Measurements from ENCODE around the gene SLPI.

SLPI gene

DNA sequence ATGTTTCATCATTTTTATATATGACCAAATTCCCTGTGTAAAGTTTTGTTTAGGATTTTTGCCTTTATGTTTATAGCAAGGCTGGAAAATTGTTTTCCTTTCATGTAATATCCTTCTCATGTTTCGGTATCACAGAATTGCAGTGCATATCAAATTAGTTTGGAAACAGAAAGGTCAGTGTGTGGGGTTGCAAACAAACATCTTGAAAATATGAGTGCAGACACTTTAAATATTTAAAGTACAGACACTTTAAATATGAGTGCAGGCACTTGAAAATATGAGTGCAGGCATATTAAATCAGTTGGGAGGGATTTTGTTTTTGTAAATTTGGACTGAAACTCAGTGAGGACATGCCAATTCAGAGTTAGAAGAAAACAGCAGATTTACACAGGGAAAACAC lies 6.5 kb downstream of the SLPI start:
- H3K9ac ChIP-seq (ENCODE audit: insufficient read length) = no peak overlapping the region
- no peak for DNase-seq (ENCODE audit: low read depth, low spot score)
- no peak overlapping the region for H3K4me3 ChIP-seq
- no peak overlapping the region for H3K27ac ChIP-seq
- TF ChIP-seq POLR2AphosphoS5 (IDR thresholded peaks at IDR 0.05; ENCODE audit: borderline replicate concordance, low read depth, low read length) (no peak), FOXP2 (optimal IDR thresholded peaks at IDR 0.05; ENCODE audit: control extremely low read depth, extremely low read length, insufficient read depth) (no peak), EZH2 (IDR thresholded peaks at IDR 0.05) (no peak)
- no peaks in the 10 kb centered on the region for H3K9me3 ChIP-seq (ENCODE audit: low read depth, low read length)
- no peaks in the 10 kb centered on the region for H3K36me3 ChIP-seq (ENCODE audit: insufficient read depth, low read length)

DNA sequence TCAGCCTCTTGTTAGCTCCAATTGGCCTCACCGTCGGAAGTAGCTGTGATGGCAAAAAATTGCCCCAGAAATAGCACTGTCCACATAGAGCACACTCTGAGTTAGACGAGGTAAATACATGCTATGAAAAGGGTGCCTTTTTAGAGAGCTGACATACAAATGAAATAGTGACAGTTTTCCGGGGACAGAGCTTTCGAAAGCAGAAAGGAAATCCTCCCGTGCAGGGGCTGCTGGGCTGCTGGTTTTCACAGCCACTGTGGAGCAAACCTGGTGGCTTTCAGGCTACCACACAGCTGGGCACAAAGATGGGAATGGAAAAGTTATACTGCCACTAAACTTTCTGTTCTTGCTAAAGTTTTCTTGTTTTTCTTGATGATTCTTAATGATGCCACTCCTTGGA lies 8.3 kb downstream of the SLPI start:
- Histone ChIP-seq H3K9ac (ENCODE audit: insufficient read length) (no peak overlapping the region), H3K9me3 (ENCODE audit: low read depth, low read length) (no peaks in the 10 kb centered on the region), H3K36me3 (ENCODE audit: insufficient read depth, low read length) (no peaks in the 10 kb centered on the region), H3K4me3 (no peak overlapping the region), H3K27ac (no peak overlapping the region)
- DNase-seq (ENCODE audit: low read depth, low spot score) = no peak
- TF ChIP-seq EZH2 (IDR thresholded peaks at IDR 0.05) (peak; percentile 35), POLR2AphosphoS5 (IDR thresholded peaks at IDR 0.05; ENCODE audit: borderline replicate concordance, low read depth, low read length) (no peak), FOXP2 (optimal IDR thresholded peaks at IDR 0.05; ENCODE audit: control extremely low read depth, extremely low read length, insufficient read depth) (no peak)

DNA sequence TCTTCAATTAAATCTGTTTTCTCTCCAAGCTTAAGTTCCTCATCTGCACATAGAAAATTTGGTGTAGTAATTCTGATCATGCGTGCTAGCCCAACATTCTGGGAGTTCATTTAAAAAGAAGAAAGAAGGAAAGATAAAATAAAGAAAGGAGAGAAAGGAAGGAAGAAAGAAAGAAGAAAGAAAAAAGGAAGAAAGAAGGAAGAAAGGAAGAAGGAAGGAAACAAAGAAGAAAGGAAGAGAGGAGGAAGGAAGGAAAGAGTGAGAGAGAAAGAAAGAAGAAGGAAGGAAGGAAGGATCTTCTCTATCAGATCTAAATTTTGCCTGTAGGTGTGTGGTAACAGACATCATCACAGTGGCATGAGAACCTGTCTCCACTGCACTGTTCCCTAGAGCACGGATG lies 16.2 kb downstream of the SLPI start:
- TF ChIP-seq FOXP2 (optimal IDR thresholded peaks at IDR 0.05; ENCODE audit: control extremely low read depth, extremely low read length, insufficient read depth) = no peak
- TF ChIP-seq POLR2AphosphoS5 (IDR thresholded peaks at IDR 0.05; ENCODE audit: borderline replicate concordance, low read depth, low read length) = no peak
- no peak for TF ChIP-seq EZH2 (IDR thresholded peaks at IDR 0.05)
- DNase-seq (ENCODE audit: low read depth, low spot score) = no peak
- no peaks in the 10 kb centered on the region for H3K36me3 ChIP-seq (ENCODE audit: insufficient read depth, low read length)
- no peak overlapping the region for H3K9ac ChIP-seq (ENCODE audit: insufficient read length)
- no peaks in the 10 kb centered on the region for H3K9me3 ChIP-seq (ENCODE audit: low read depth, low read length)
- no peak overlapping the region for H3K27ac ChIP-seq
- H3K4me3 ChIP-seq = no peak overlapping the region

DNA sequence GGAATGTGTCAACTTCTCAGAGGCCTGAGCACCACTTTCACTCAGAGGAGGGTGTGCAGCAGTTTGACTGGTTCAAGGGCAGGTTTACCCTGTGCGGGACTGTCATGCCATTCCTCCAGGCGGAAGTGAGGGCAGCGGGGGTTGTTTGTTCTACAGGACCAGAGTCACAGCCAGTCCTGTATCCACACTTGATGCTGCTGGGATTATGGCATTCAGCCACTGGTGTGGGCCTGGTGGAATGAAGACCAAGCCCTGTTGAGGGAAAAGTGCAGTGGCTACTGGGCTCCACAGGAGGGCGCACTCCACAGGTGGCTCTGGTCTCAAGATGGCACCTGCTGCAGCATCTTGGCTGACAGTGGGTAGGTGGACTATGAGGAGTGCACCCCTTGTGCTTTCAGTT lies 18.4 kb downstream of the SLPI start:
- Histone ChIP-seq H3K36me3 (ENCODE audit: insufficient read depth, low read length) (no peaks in the 10 kb centered on the region), H3K4me3 (no peak overlapping the region), H3K9me3 (ENCODE audit: low read depth, low read length) (no peaks in the 10 kb centered on the region), H3K27ac (no peak overlapping the region), H3K9ac (ENCODE audit: insufficient read length) (no peak overlapping the region)
- no peak for DNase-seq (ENCODE audit: low read depth, low spot score)
- TF ChIP-seq EZH2 (IDR thresholded peaks at IDR 0.05) (no peak), POLR2AphosphoS5 (IDR thresholded peaks at IDR 0.05; ENCODE audit: borderline replicate concordance, low read depth, low read length) (no peak), FOXP2 (optimal IDR thresholded peaks at IDR 0.05; ENCODE audit: control extremely low read depth, extremely low read length, insufficient read depth) (no peak)

DNA sequence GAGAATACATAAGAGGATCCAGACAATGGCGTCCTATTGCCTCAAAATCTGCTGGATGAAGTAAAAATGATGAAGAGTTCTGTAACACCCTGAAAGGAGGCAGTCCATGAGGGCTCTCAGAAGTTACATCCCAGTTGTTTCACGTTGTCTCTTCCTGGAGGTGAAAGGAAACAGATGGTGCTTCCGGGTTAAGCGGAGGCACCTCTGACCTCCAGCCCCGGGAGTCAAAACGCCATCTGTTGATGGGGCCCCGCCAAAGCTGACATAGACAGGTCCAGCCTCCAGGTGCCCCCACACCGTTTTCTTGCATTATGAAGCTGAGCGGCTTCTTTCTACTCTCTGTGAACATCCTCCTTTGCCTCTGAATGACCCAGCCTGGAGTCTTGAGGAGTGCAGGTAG lies 23.7 kb downstream of the SLPI start:
- Histone ChIP-seq H3K4me3 (no peak overlapping the region), H3K36me3 (ENCODE audit: insufficient read depth, low read length) (no peaks in the 10 kb centered on the region), H3K9ac (ENCODE audit: insufficient read length) (no peak overlapping the region), H3K27ac (no peak overlapping the region), H3K9me3 (ENCODE audit: low read depth, low read length) (no peaks in the 10 kb centered on the region)
- TF ChIP-seq EZH2 (IDR thresholded peaks at IDR 0.05) (no peak), FOXP2 (optimal IDR thresholded peaks at IDR 0.05; ENCODE audit: control extremely low read depth, extremely low read length, insufficient read depth) (no peak), POLR2AphosphoS5 (IDR thresholded peaks at IDR 0.05; ENCODE audit: borderline replicate concordance, low read depth, low read length) (no peak)
- DNase-seq (ENCODE audit: low read depth, low spot score) = no peak

DNA sequence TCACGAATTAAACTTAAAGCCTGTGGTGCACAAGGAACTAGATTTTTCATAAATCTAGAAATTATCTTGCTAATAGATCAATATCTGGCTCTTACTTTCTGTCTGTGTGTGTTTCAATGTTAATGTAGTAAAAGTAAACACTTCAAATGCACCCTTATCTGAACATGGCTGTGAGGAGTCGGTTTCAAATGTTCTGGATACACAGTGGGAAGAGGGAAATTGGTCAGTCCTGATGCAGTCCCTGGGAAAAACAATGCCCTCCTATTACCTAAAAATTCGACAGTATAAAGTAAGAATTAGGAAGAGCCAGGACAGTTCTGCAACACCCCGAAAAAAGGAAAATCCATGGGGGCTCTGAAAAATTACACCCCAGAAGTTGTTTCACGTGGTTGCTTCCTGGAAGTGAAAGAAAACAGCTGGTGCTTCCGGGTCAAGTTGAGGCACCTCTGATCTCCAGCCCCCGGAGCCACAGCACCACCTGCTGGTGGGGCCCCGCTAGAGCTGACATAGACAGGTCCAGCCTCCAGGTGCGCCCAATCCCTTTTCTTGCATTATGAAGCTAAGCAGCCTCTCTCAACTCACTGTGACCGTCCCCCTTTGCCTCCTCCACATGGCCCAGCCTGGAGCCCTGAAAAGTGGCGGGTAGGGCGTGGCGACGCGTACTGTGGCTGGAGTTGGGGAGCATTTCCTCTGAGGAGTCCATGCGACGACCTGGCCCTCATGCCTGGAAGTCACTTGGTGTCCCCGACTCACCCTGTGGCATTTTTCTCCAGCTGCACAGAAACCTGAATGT lies 24.9 kb downstream of the SLPI start:
- no peak overlapping the region for H3K27ac ChIP-seq
- no peaks in the 10 kb centered on the region for H3K36me3 ChIP-seq (ENCODE audit: insufficient read depth, low read length)
- H3K9me3 ChIP-seq (ENCODE audit: low read depth, low read length) = no peaks in the 10 kb centered on the region
- no peak for DNase-seq (ENCODE audit: low read depth, low spot score)
- H3K4me3 ChIP-seq = no peak overlapping the region
- TF ChIP-seq EZH2 (IDR thresholded peaks at IDR 0.05) (no peak), POLR2AphosphoS5 (IDR thresholded peaks at IDR 0.05; ENCODE audit: borderline replicate concordance, low read depth, low read length) (no peak), FOXP2 (optimal IDR thresholded peaks at IDR 0.05; ENCODE audit: control extremely low read depth, extremely low read length, insufficient read depth) (no peak)
- H3K9ac ChIP-seq (ENCODE audit: insufficient read length) = no peak overlapping the region

DNA sequence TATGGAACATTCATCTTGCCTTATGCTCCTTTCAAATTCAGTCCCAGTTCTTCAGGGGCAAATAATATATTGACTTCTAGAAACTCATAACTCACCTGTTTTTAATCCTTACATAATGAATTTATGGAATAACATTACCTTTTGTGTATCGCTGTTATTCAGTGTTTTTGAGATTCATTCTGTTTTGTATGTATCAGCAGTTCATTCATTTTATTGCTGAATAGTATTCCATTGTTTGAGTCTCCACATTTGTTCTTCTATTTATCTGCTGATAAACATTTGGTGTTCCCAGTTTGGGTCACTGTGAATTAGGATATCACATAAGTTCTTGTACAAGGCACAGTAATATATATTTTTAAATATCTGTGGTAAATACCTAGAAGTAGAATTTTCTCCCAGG lies 28.1 kb downstream of the SLPI start:
- H3K9ac ChIP-seq (ENCODE audit: insufficient read length) = no peak overlapping the region
- no peak overlapping the region for H3K4me3 ChIP-seq
- no peak for DNase-seq (ENCODE audit: low read depth, low spot score)
- no peak overlapping the region for H3K27ac ChIP-seq
- TF ChIP-seq EZH2 (IDR thresholded peaks at IDR 0.05) (no peak), POLR2AphosphoS5 (IDR thresholded peaks at IDR 0.05; ENCODE audit: borderline replicate concordance, low read depth, low read length) (no peak), FOXP2 (optimal IDR thresholded peaks at IDR 0.05; ENCODE audit: control extremely low read depth, extremely low read length, insufficient read depth) (no peak)
- H3K9me3 ChIP-seq (ENCODE audit: low read depth, low read length) = no peaks in the 10 kb centered on the region
- H3K36me3 ChIP-seq (ENCODE audit: insufficient read depth, low read length) = no peaks in the 10 kb centered on the region

DNA sequence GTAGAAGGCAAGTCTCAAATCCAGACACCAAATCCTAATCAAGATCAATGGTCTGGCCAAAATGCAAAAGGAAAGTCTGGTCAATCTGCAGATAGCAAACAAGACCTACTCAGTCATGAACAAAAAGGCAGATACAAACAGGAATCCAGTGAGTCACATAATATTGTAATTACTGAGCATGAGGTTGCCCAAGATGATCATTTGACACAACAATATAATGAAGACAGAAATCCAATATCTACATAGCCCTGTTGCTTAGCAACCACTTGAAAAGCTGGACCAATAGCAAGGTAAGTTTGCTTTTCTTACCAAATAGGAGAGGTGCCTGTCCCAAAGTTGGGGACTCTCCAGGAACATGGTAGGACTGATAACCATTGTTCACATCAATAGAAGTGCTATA lies 31.2 kb downstream of the SLPI start:
- Histone ChIP-seq H3K9me3 (ENCODE audit: low read depth, low read length) (no peaks in the 10 kb centered on the region), H3K36me3 (ENCODE audit: insufficient read depth, low read length) (no peaks in the 10 kb centered on the region), H3K4me3 (no peak overlapping the region), H3K27ac (no peak overlapping the region), H3K9ac (ENCODE audit: insufficient read length) (no peak overlapping the region)
- TF ChIP-seq FOXP2 (optimal IDR thresholded peaks at IDR 0.05; ENCODE audit: control extremely low read depth, extremely low read length, insufficient read depth) = no peak
- no peak for TF ChIP-seq POLR2AphosphoS5 (IDR thresholded peaks at IDR 0.05; ENCODE audit: borderline replicate concordance, low read depth, low read length)
- no peak for TF ChIP-seq EZH2 (IDR thresholded peaks at IDR 0.05)
- no peak for DNase-seq (ENCODE audit: low read depth, low spot score)

DNA sequence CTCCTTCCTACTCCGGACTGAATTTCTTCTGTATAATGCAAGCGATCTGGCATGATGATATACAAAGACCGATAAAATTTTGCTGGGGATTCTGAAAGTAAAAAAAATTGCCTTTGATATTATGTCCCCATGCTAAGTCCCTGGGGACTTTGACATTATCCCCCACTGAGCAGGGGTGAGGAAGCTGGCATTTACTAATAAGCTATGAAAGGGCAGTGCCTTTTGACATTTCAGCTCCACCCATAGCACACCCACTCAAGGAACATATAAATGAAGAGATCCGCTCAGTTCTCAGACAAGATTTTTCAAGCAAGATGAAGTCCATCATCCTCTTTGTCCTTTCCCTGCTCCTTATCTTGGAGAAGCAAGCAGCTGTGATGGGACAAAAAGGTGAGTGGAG lies 33.3 kb downstream of the SLPI start, which contains the start of gene SEMG2:
Gene SEMG2 (plus strand): TSS at position 298 of the 400 bp plus-strand sequence. CDS start 17 bp downstream, at position 315.
- H3K36me3 ChIP-seq (ENCODE audit: insufficient read depth, low read length) = no peaks in the 10 kb centered on the region
- DNase-seq (ENCODE audit: low read depth, low spot score) = no peak
- H3K4me3 ChIP-seq = no peak within 1 kb of the TSS
- TF ChIP-seq EZH2 (IDR thresholded peaks at IDR 0.05) (no peak), POLR2AphosphoS5 (IDR thresholded peaks at IDR 0.05; ENCODE audit: borderline replicate concordance, low read depth, low read length) (no peak), FOXP2 (optimal IDR thresholded peaks at IDR 0.05; ENCODE audit: control extremely low read depth, extremely low read length, insufficient read depth) (no peak)
- no peak within 1 kb of the TSS for H3K9ac ChIP-seq (ENCODE audit: insufficient read length)
- no peaks in the 10 kb centered on the region for H3K9me3 ChIP-seq (ENCODE audit: low read depth, low read length)
- no peak within 1 kb of the TSS for H3K27ac ChIP-seq
